Mesodermal cell (in vitro differentiated cells): ENCODE measurements around the gene FUT6.

Experiments
- H3K27ac ChIP-seq: 2 replicates; pipeline ENCODE4 v1.7.0; 2013; ENCODE audit warnings: mild to moderate bottlenecking, low read depth, low read length, moderate library complexity; ENCODE audit not compliant: severe bottlenecking
- H3K36me3 ChIP-seq: 2 replicates; pipeline ENCODE4 v1.7.1; 2013; ENCODE audit warnings: mild to moderate bottlenecking, low read length, moderate library complexity; ENCODE audit not compliant: control insufficient read depth, insufficient read depth
- H3K4me1 ChIP-seq: one replicate; pipeline ENCODE4 v1.7.1; 2013; ENCODE audit warnings: mild to moderate bottlenecking, low read length; ENCODE audit not compliant: insufficient read depth, control insufficient read depth, poor library complexity, severe bottlenecking
- H3K4me3 ChIP-seq: 2 replicates; pipeline ENCODE4 v1.7.0; 2013; ENCODE audit warnings: low read length, control low read depth, mild to moderate bottlenecking; ENCODE audit not compliant: insufficient read depth, poor library complexity, severe bottlenecking; ENCODE audit errors: extremely low read depth
- H3K9me3 ChIP-seq: 2 replicates; pipeline ENCODE4 v1.7.1; 2013; ENCODE audit warnings: mild to moderate bottlenecking, low read length, moderate library complexity; ENCODE audit not compliant: control insufficient read depth
- WGBS, 2 experiments: methylation state at CpG; one replicate each; pipeline ENCODE4 v1.1.5; 2013; ENCODE audit warnings: missing lambda C conversion rate in 2 of 2; ENCODE audit not compliant: insufficient coverage in 2 of 2; 5-methylcytosine and 5-hydroxymethylcytosine counted together

Gene FUT6

GRCh38 chr19:5803752-5804515 lies 35.6 kb downstream of the FUT6 start:
- no peak overlapping the region for H3K27ac ChIP-seq
- peak overlapping the region; percentile 30 for H3K4me3 ChIP-seq
- peaks cover 7% of the 10 kb centered on the region for H3K4me1 ChIP-seq
- H3K9me3 ChIP-seq: no peaks in the 10 kb centered on the region
- no peaks in the 10 kb centered on the region for H3K36me3 ChIP-seq
- 2 to 4% methylated on average over 32 to 48 of the region's 54 CpGs for WGBS, 2 experiments

GRCh38 chr19:5803441-5803751 lies 36.1 kb downstream of the FUT6 start:
- 23 to 35% methylated on average over 3 to 7 of the region's 8 CpGs for WGBS, 2 experiments
- peak overlapping the region; percentile 30 for H3K4me3 ChIP-seq
- no peaks in the 10 kb centered on the region for H3K36me3 ChIP-seq

GRCh38 chr19:5801796-5802619 lies 37.5 kb downstream of the FUT6 start:
- H3K36me3 ChIP-seq: no peaks in the 10 kb centered on the region
- no peak overlapping the region for H3K27ac ChIP-seq
- H3K4me3 ChIP-seq: no peak overlapping the region
- no peaks in the 10 kb centered on the region for H3K9me3 ChIP-seq
- peaks cover 7% of the 10 kb centered on the region for H3K4me1 ChIP-seq
- WGBS, 2 experiments: 44 to 70% methylated on average over 7 to 24 of the region's 33 CpGs

More at GRCh38 chr19:5803441-5803751, 36.1 kb downstream of the FUT6 start:
- Histone ChIP-seq H3K9me3 (no peaks in the 10 kb centered on the region), H3K4me1 (peaks cover 7% of the 10 kb centered on the region), H3K27ac (no peak overlapping the region)

- no peak overlapping the region for H3K27ac ChIP-seq
- H3K4me1 ChIP-seq: peaks cover 7% of the 10 kb centered on the region
- no peak overlapping the region for H3K4me3 ChIP-seq
- H3K9me3 ChIP-seq: no peaks in the 10 kb centered on the region
- 84 to 92% methylated on average over 14 of the region's 17 CpGs for WGBS, 2 experiments
- no peaks in the 10 kb centered on the region for H3K36me3 ChIP-seq
Observed at GRCh38 chr19:5800361-5801270, 38.9 kb downstream of the FUT6 start.

GRCh38 chr19:5799247-5800241 lies 40.0 kb downstream of the FUT6 start:
- Histone ChIP-seq H3K36me3 (no peaks in the 10 kb centered on the region), H3K4me1 (peaks cover 7% of the 10 kb centered on the region), H3K9me3 (no peaks in the 10 kb centered on the region), H3K4me3 (no peak overlapping the region), H3K27ac (no peak overlapping the region)
- 87 to 89% methylated on average over 34 to 35 of the region's 37 CpGs for WGBS, 2 experiments

GRCh38 chr19:5798244-5798643 lies 41.3 kb downstream of the FUT6 start:
- Histone ChIP-seq H3K9me3 (no peaks in the 10 kb centered on the region), H3K4me1 (peaks cover 4% of the 10 kb centered on the region), H3K27ac (no peak overlapping the region), H3K4me3 (no peak overlapping the region), H3K36me3 (no peaks in the 10 kb centered on the region)
- WGBS, 2 experiments: 87 to 97% methylated on average over 7 to 8 of the region's 8 CpGs

GRCh38 chr19:5795382-5795919 lies 44.1 kb downstream of the FUT6 start:
- 89 to 94% methylated on average over 5 of the region's 7 CpGs for WGBS, 2 experiments

GRCh38 chr19:5793188-5793587 lies 46.3 kb downstream of the FUT6 start:
- H3K4me3 ChIP-seq: no peak overlapping the region
- 92 to 93% methylated on average over 3 of the region's 3 CpGs for whole genome bisulfite sequencing, 2 experiments
- no peak overlapping the region for H3K27ac ChIP-seq
- no peaks in the 10 kb centered on the region for H3K9me3 ChIP-seq
- peaks cover 19% of the 10 kb centered on the region for H3K36me3 ChIP-seq
- no peaks in the 10 kb centered on the region for H3K4me1 ChIP-seq

More at GRCh38 chr19:5795382-5795919, 44.1 kb downstream of the FUT6 start:
- Histone ChIP-seq H3K4me3 (no peak overlapping the region), H3K36me3 (no peaks in the 10 kb centered on the region), H3K27ac (no peak overlapping the region), H3K4me1 (no peaks in the 10 kb centered on the region), H3K9me3 (no peaks in the 10 kb centered on the region)

GRCh38 chr19:5792224-5792623 lies 47.3 kb downstream of the FUT6 start:
- Histone ChIP-seq H3K4me3 (no peak overlapping the region), H3K9me3 (no peaks in the 10 kb centered on the region), H3K27ac (no peak overlapping the region), H3K36me3 (peaks cover 29% of the 10 kb centered on the region), H3K4me1 (no peaks in the 10 kb centered on the region)
- WGBS, 2 experiments: 96 to 97% methylated on average over 9 to 12 of the region's 18 CpGs
